Adrenal gland (tissue), 12 donors: ENCODE measurements around the gene TNS1. TPM values are rescaled to one million over a fixed set of nuclear protein-coding genes. Genes with fewer than 3 reads are reported as not detected.

ENCODE experiments used
- DNase-seq, 7 donors: peaks; one replicate each; pipeline ENCODE4 v3.0.0-alpha.2; 2019 to 2020
- H3K27ac ChIP-seq, 5 donors: fragments of 200-600 bp; sonication (generic) in 4 of 5; 1 replicate in 3 of 5; 2 replicates in 2 of 5; pipeline versions ENCODE4 v1.5.1 to v1.8.0; 2016 to 2020; ENCODE audit warnings: mild to moderate bottlenecking in 1 of 5
- H3K27me3 ChIP-seq: fragments of 200-600 bp; 2 replicates; pipeline ENCODE4 v1.8.0; 2021
- H3K36me3 ChIP-seq, 2 donors: fragments of 200-600 bp; replicated peaks in 1 of 2; 1 replicate in 1 of 2; 2 replicates in 1 of 2; pipeline versions ENCODE4 v1.5.1 to v1.8.0; 2018 to 2022
- H3K4me1 ChIP-seq, 2 donors: fragments of 200-600 bp; replicated peaks in 1 of 2; 1 replicate in 1 of 2; 2 replicates in 1 of 2; pipeline versions ENCODE4 v1.5.1 to v1.8.0; 2018 to 2021
- H3K4me3 ChIP-seq, 4 donors: fragments of 200-600 bp; sonication (generic) in 3 of 4; one replicate each; pipeline ENCODE4 v1.5.1; 2016 to 2018
- H3K9me3 ChIP-seq, 3 donors: fragments of 200-600 bp; sonication (generic) in 1 of 3; replicated peaks in 1 of 3; 1 replicate in 2 of 3; 2 replicates in 1 of 3; pipeline versions ENCODE4 v1.5.1 to v1.8.0; 2016 to 2021
- CTCF ChIP-seq, 6 experiments: fragments of 450-650 bp in 4 of 6; fragments of 200-600 bp in 2 of 6; sonication (generic) in 1 of 6; IDR thresholded peaks; 1 replicate in 5 of 6; 2 replicates in 1 of 6; pipeline versions ENCODE4 v1.5.1 to v1.8.0; 2016 to 2021; ENCODE audit warnings: antibody characterized with exemption in 6 of 6, mild to moderate bottlenecking in 2 of 6, moderate library complexity in 1 of 6
- POLR2A ChIP-seq, 2 donors: fragments of 450-650 bp; IDR thresholded peaks; one replicate each; pipeline ENCODE4 v1.6.1; 2017; ENCODE audit warnings: antibody characterized with exemption in 2 of 2, mild to moderate bottlenecking in 2 of 2, moderate library complexity in 1 of 2
- WGBS, 4 donors: extraction: QIAGEN DNeasy Blood & Tissue Kit in 2 of 4; methylation state at CpG; one replicate each; pipeline versions ENCODE4 v1.1.5 to v1.1.7; 2013 to 2017; 5-methylcytosine and 5-hydroxymethylcytosine counted together
- intact Hi-C, 2 donors: fragments of 100-400 bp; cut with DNase I; formaldehyde crosslinking; loops; one replicate each; pipeline versions ENCODE4 v1.14.1 to v1.15.0; 2022 to 2023
- polyA plus RNA-seq, 3 donors: library from polyadenylated mRNA; stranded (reverse); fragments of 200-250 nt in 2 of 3; fragments of 350-450 nt in 1 of 3; fragmentation: Illumina TruSeq in 1 of 3; extraction: RNeasy Lipid Tissue Mini Kit (QIAGEN cat#74804) in 1 of 3; gene quantifications; one replicate each; pipeline ENCODE4 v1.2.3, GENCODE V29; 2013 to 2014
- total RNA-seq, 9 donors: library from RNA; depleted of rRNA in 4 of 9; stranded (reverse); fragments of >200 nt in 4 of 9; fragments of 120-200 nt in 1 of 9; fragmentation: NEBNext Ultra II Directional in 1 of 9; extraction: Animal tissue kit (Norgen Biotek cat#: 25700) in 1 of 9; gene quantifications; one replicate each; pipeline versions ENCODE4 v1.1.0 to v1.2.4, GENCODE V29; 2013 to 2023
- donor health status: healthy with polysubstance abuse.
- donor health status: Bipolar disorder and iron deficiency.
- donor health status: DM: yes; HTN: yes; CAD: no.
- donor health status: DM: no; HTN: no; CAD: no.
- donor health status: DM: no; HTN: no; CAD: no.
- donor health status: DM: yes; HTN: yes; CAD: no.

The TNS1 gene
- total and polyA plus RNA-seq, 12 donors = 34.1 to 341 (median 252) TPM

- no peaks in the 10 kb centered on the region for H3K36me3 ChIP-seq
- 72 to 94% (median 78%) methylated on average over 4 of the region's 4 CpGs for WGBS, 4 donors
- no peak overlapping the region for H3K27ac ChIP-seq
These were observed 226.8 kb downstream of the TNS1 start for GRCh38 chr2:217775920-217776503.

GRCh38 chr2:217774232-217774631 lies 228.6 kb downstream of the TNS1 start:
- no peaks in the 10 kb centered on the region for H3K4me1 ChIP-seq
- no peaks in the 10 kb centered on the region for H3K36me3 ChIP-seq
- H3K4me3 ChIP-seq = no peak overlapping the region
- H3K9me3 ChIP-seq = no peaks in the 10 kb centered on the region
- DNase-seq = no peak
- intact Hi-C loops = no loop called here
- no peaks in the 10 kb centered on the region for H3K27me3 ChIP-seq
- H3K27ac ChIP-seq = no peak overlapping the region
- TF ChIP-seq CTCF (IDR thresholded peaks at IDR 0.05) (no peak), POLR2A (IDR thresholded peaks at IDR 0.05) (no peak)
- 83 to 88% (median 86%) methylated on average over 3 of the region's 3 CpGs for WGBS, 4 donors

More at GRCh38 chr2:217775920-217776503, 226.8 kb downstream of the TNS1 start:
- TF ChIP-seq CTCF (IDR thresholded peaks at IDR 0.05) = no peak
- no peak for TF ChIP-seq POLR2A (IDR thresholded peaks at IDR 0.05)
- intact Hi-C loops = no loop called here
- no peaks in the 10 kb centered on the region for H3K4me1 ChIP-seq
- H3K9me3 ChIP-seq = no peaks in the 10 kb centered on the region
- no peaks in the 10 kb centered on the region for H3K27me3 ChIP-seq
- no peak for DNase-seq
- no peak overlapping the region for H3K4me3 ChIP-seq

- no peaks in the 10 kb centered on the region for H3K27me3 ChIP-seq
- H3K36me3 ChIP-seq = no peaks in the 10 kb centered on the region
- no peaks in the 10 kb centered on the region for H3K9me3 ChIP-seq
- no peak for DNase-seq
- TF ChIP-seq CTCF (IDR thresholded peaks at IDR 0.05) = no peak
- no peak for TF ChIP-seq POLR2A (IDR thresholded peaks at IDR 0.05)
- intact Hi-C loops = no loop called here
- no peak overlapping the region for H3K4me3 ChIP-seq
- no peaks in the 10 kb centered on the region for H3K4me1 ChIP-seq
- no peak overlapping the region for H3K27ac ChIP-seq
These were observed 229.3 kb downstream of the TNS1 start for GRCh38 chr2:217773539-217773938.

GRCh38 chr2:217766356-217766755 lies 236.4 kb downstream of the TNS1 start:
- H3K27me3 ChIP-seq = no peaks in the 10 kb centered on the region
- H3K4me1 ChIP-seq = no peaks in the 10 kb centered on the region
- H3K9me3 ChIP-seq = peaks cover 0 to 13% (median 10%) of the 10 kb centered on the region in 3 donors
- no peak overlapping the region for H3K4me3 ChIP-seq
- 89 to 95% (median 91%) methylated on average over 4 of the region's 4 CpGs for WGBS, 4 donors
- intact Hi-C loops = no loop called here
- H3K27ac ChIP-seq = no peak overlapping the region
- H3K36me3 ChIP-seq = no peaks in the 10 kb centered on the region
- no peak for DNase-seq
- TF ChIP-seq POLR2A (IDR thresholded peaks at IDR 0.05) (no peak), CTCF (IDR thresholded peaks at IDR 0.05) (no peak)
